Measurements from ENCODE around the gene SVEP1. TPM values are rescaled to one million over a fixed set of nuclear protein-coding genes. Genes with fewer than 3 reads are reported as not detected.

Gene SVEP1
- polyA plus RNA-seq, 1 of the 3 experiments (the other 2 are of a cell fraction) = 0.10 TPM

DNA sequence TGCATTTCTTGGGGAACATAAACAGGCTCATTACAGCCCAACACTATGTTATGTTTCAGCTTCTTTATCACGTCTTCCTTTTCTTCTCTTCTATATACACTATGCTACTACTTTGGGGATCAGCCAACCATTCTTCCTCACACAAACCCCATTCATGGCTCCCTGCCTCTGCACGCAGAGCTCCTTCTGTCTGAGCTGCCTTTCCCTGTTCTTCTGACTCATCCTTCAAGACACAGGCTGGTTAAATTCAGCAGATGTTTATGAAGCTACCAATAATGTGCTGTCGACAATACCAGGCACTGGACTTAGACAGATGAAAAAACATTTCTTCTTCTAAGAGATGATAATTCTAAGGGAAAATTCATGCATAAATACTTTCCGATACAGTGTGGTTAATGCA is 139.4 kb downstream of the SVEP1 start:
- Histone ChIP-seq H3F3A (replicated peaks; ENCODE audit: insufficient read depth) (no peaks in the 10 kb centered on the region), H3K9ac (no peak overlapping the region), H3K9me2 (no peaks in the 10 kb centered on the region), H3K27me3 (ENCODE audit: insufficient read depth) (no peaks in the 10 kb centered on the region), H3K36me3 (replicated peaks in 1 of 2; ENCODE audit: control insufficient read depth in 1 of 2, insufficient read depth in 2 of 2, low read length in 1 of 2) (no peaks in the 10 kb centered on the region), H3K27ac (ENCODE audit: low read depth in 2 of 2, low read length in 1 of 2) (no peak overlapping the region), H2AFZ (ENCODE audit: low read depth) (no peak overlapping the region), H3K4me2 (no peak overlapping the region), H3K4me3 (ENCODE audit: low read depth in 2 of 2, low read length in 1 of 2) (no peak overlapping the region), H3K4me1 (ENCODE audit: control insufficient read depth in 1 of 2, insufficient read depth in 2 of 2, low read depth in 1 of 2, low read length in 1 of 2) (no peaks in the 10 kb centered on the region; a peak in 1 of 4 replicates), H4K20me1 (ENCODE audit: insufficient read depth) (no peaks in the 10 kb centered on the region), H3K9me3 (no peaks in the 10 kb centered on the region), H3K79me2 (ENCODE audit: insufficient read depth) (no peaks in the 10 kb centered on the region)
- ChIA-PET POLR2A (no interaction called here), CTCF (interaction anchor here (2.3 kb wide), 1 partner anchor 12 kb away, joined by 8 read pairs; no protein-coding TSS in a partner anchor)
- DNase-seq = no peak
- TF ChIP-seq FOSL2 (IDR thresholded peaks at IDR 0.05; ENCODE audit: borderline replicate concordance, low read depth) = no peak
- 40% methylated on average over 4 of the region's 4 CpGs for WGBS (ENCODE audit: low lambda C conversion rate)

DNA sequence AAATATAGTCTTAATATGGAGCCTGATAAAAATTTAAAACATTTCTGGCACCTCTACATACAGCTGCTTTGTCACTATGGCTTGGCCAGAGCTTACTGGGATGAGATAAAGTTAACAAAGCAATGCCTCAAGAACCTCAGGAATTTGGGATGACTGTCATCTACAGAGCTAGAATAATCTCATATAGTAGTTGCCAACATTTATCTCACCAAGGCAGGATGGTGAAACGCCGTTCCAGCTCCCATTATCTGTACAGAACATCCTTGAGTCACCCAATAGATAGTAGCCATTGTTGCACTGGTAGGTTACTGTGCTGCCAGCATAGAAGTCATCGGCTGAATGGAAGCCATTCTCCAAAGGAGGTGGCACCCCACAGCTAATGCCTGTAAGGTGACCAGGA is 147.3 kb downstream of the SVEP1 start:
- H3K79me2 ChIP-seq (ENCODE audit: insufficient read depth) = no peaks in the 10 kb centered on the region
- H3F3A ChIP-seq (replicated peaks; ENCODE audit: insufficient read depth) = no peaks in the 10 kb centered on the region
- no peak for TF ChIP-seq MXI1 (IDR thresholded peaks at IDR 0.05; ENCODE audit: low read depth, low read length)
- no peak for TF ChIP-seq ELF1 (IDR thresholded peaks at IDR 0.05)
- no peak for TF ChIP-seq CHD2 (IDR thresholded peaks at IDR 0.05; ENCODE audit: low read length, partially characterized antibody)
- TF ChIP-seq FOXM1 (IDR thresholded peaks at IDR 0.05; ENCODE audit: low read depth) = no peak
- TF ChIP-seq RCOR1 (IDR thresholded peaks at IDR 0.05; ENCODE audit: low read length) = no peak
- TF ChIP-seq RAD21 (IDR thresholded peaks at IDR 0.05; ENCODE audit: low read length) = no peak
- no peak overlapping the region for H2AFZ ChIP-seq (ENCODE audit: low read depth)
- H3K9me3 ChIP-seq = no peaks in the 10 kb centered on the region
- no peaks in the 10 kb centered on the region for H3K27me3 ChIP-seq (ENCODE audit: insufficient read depth)
- no peaks in the 10 kb centered on the region for H4K20me1 ChIP-seq (ENCODE audit: insufficient read depth)
- POLR2A ChIA-PET = no interaction called here
- H3K4me3 ChIP-seq (ENCODE audit: low read depth in 2 of 2, low read length in 1 of 2) = no peak overlapping the region
- H3K9me2 ChIP-seq = no peaks in the 10 kb centered on the region
- no peak for DNase-seq
- 54% methylated on average over 3 of the region's 3 CpGs for WGBS (ENCODE audit: low lambda C conversion rate)
- H3K4me1 ChIP-seq (ENCODE audit: control insufficient read depth in 1 of 2, insufficient read depth in 2 of 2, low read depth in 1 of 2, low read length in 1 of 2) = no peaks in the 10 kb centered on the region
- no peak overlapping the region for H3K9ac ChIP-seq
- H3K36me3 ChIP-seq (replicated peaks in 1 of 2; ENCODE audit: control insufficient read depth in 1 of 2, insufficient read depth in 2 of 2, low read length in 1 of 2) = no peaks in the 10 kb centered on the region
- CTCF ChIA-PET = interaction anchor here (2.9 kb wide), 1 partner anchor 191 kb away, joined by 14 read pairs; no protein-coding TSS in a partner anchor
- no peak overlapping the region for H3K27ac ChIP-seq (ENCODE audit: low read depth in 2 of 2, low read length in 1 of 2)
- H3K4me2 ChIP-seq = no peak overlapping the region

DNA sequence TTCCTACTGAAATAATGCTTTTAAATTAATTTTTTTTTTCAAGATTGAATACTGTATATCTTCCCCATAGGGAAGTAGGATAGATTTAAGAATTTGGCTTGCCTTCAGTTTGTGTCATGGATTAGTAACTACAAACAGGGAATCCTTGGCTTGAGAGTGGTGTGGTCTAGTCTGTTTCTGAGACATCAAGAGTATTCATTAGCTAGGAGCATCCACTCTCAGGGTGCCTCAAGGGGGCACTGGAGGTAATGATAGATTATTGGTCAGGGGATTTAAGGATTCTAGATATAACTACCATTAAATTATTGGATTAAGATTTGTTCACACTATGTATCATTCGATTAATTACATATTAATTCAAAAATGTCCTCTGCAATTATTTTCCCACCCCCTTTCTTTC is 150.1 kb downstream of the SVEP1 start:
- no peak overlapping the region for H3K4me2 ChIP-seq
- no peak for DNase-seq
- no peaks in the 10 kb centered on the region for H3K79me2 ChIP-seq (ENCODE audit: insufficient read depth)
- H3K27me3 ChIP-seq (ENCODE audit: insufficient read depth) = no peaks in the 10 kb centered on the region; the same call in 1 of the 2 replicates
- no peaks in the 10 kb centered on the region for H3K9me2 ChIP-seq
- H4K20me1 ChIP-seq (ENCODE audit: insufficient read depth) = no peaks in the 10 kb centered on the region
- no peaks in the 10 kb centered on the region for H3K4me1 ChIP-seq (ENCODE audit: control insufficient read depth in 1 of 2, insufficient read depth in 2 of 2, low read depth in 1 of 2, low read length in 1 of 2)
- no peak overlapping the region for H2AFZ ChIP-seq (ENCODE audit: low read depth)
- no peaks in the 10 kb centered on the region for H3K36me3 ChIP-seq (replicated peaks in 1 of 2; ENCODE audit: control insufficient read depth in 1 of 2, insufficient read depth in 2 of 2, low read length in 1 of 2)
- no peaks in the 10 kb centered on the region for H3F3A ChIP-seq (replicated peaks; ENCODE audit: insufficient read depth)
- H3K9ac ChIP-seq = no peak overlapping the region
- no peaks in the 10 kb centered on the region for H3K9me3 ChIP-seq
- H3K27ac ChIP-seq (ENCODE audit: low read depth in 2 of 2, low read length in 1 of 2) = no peak overlapping the region
- TF ChIP-seq NFIC (IDR thresholded peaks at IDR 0.05; ENCODE audit: borderline replicate concordance) = no peak
- TF ChIP-seq TEAD4 (IDR thresholded peaks at IDR 0.05; ENCODE audit: borderline replicate concordance, insufficient read depth) = no peak
- ChIA-PET POLR2A (no interaction called here), CTCF (interaction anchor here (1.9 to 2.9 kb wide), 2 partner anchors 194 kb away, joined by 14 to 16 read pairs; no protein-coding TSS in a partner anchor)
- H3K4me3 ChIP-seq (ENCODE audit: low read depth in 2 of 2, low read length in 1 of 2) = no peak overlapping the region
- 58% methylated on average over 1 of the region's 1 CpG for WGBS (ENCODE audit: low lambda C conversion rate)

Measured in SK-N-SH (cell line).